A673 (cell line): Measurements from ENCODE around the gene LAMA4. TPM values are rescaled to one million over a fixed set of nuclear protein-coding genes. Genes with fewer than 3 reads are reported as not detected.

Experiments used
- BruUV-seq: library from RNA; stranded (reverse); fragments of 400-500 nt; replicated peaks from 2 replicates; lab custom pipeline; 2021; lab: Mats Ljungman, UMichigan
- CTCF ChIA-PET: fragments of 300-600 bp; sonication (Branson Sonifier 250); formaldehyde crosslinking; loops from one replicate; lab custom pipeline; 2022; ENCODE audit warnings: antibody characterized with exemption; lab: Charles Lee
- POLR2A ChIA-PET: fragments of 300-600 bp; sonication (Branson Sonifier 250); formaldehyde crosslinking; loops from one replicate; lab custom pipeline; 2022; ENCODE audit warnings: antibody characterized with exemption; ENCODE audit not compliant: low non-redundant PET; lab: Charles Lee
- DNase-seq: peaks from one replicate; pipeline ENCODE4 v3.0.0-alpha.2; 2015; ENCODE audit warnings: low spot score
- H3K27ac ChIP-seq: fragments of 200-600 bp; sonication (generic); 2 replicates; pipeline ENCODE4 v1.5.1; 2016; ENCODE audit warnings: mixed run types, low read depth, mild to moderate bottlenecking, mixed read lengths, antibody characterized with exemption, low read length; ENCODE audit not compliant: poor library complexity, severe bottlenecking
- H3K27me3 ChIP-seq: fragments of 200-600 bp; sonication (generic); replicated peaks from 2 replicates; pipeline ENCODE4 v1.6.1; 2017; ENCODE audit warnings: mixed run types, low read depth, mild to moderate bottlenecking, mixed read lengths, antibody characterized with exemption, low read length; ENCODE audit not compliant: insufficient read depth, poor library complexity
- H3K36me3 ChIP-seq: fragments of 200-600 bp; sonication (generic); 2 replicates; pipeline ENCODE4 v1.6.1; 2016; ENCODE audit warnings: mixed run types, mild to moderate bottlenecking, mixed read lengths, antibody characterized with exemption, low read length; ENCODE audit not compliant: insufficient read depth, poor library complexity, severe bottlenecking
- H3K4me1 ChIP-seq: fragments of 200-600 bp; sonication (generic); 2 replicates; pipeline ENCODE4 v1.6.1; 2017; ENCODE audit warnings: mixed run types, mild to moderate bottlenecking, mixed read lengths, antibody characterized with exemption, low read length; ENCODE audit not compliant: insufficient read depth, poor library complexity, severe bottlenecking
- H3K4me3 ChIP-seq: fragments of 200-600 bp; sonication (generic); 2 replicates; pipeline ENCODE4 v1.5.1; 2016; ENCODE audit warnings: low read depth, mixed run types, mild to moderate bottlenecking, mixed read lengths, low read length; ENCODE audit not compliant: poor library complexity, severe bottlenecking
- H3K9me3 ChIP-seq: fragments of 200-600 bp; sonication (generic); 2 replicates; pipeline ENCODE4 v1.6.1; 2016; ENCODE audit warnings: mixed run types, low read depth, mild to moderate bottlenecking, mixed read lengths, antibody characterized with exemption, low read length; ENCODE audit not compliant: poor library complexity, severe bottlenecking
- EZH2 ChIP-seq: fragments of 200-600 bp; sonication (generic); IDR thresholded peaks from 2 replicates; pipeline ENCODE4 v1.6.1; 2017; ENCODE audit warnings: borderline replicate concordance, low read depth, mild to moderate bottlenecking, mixed read lengths, antibody characterized with exemption, low read length; ENCODE audit not compliant: poor library complexity, severe bottlenecking
- intact Hi-C: fragments of 100-400 bp; cut with micrococcal nuclease; formaldehyde crosslinking; loops from one replicate; pipeline ENCODE4 v1.10.0; 2022; ENCODE audit not compliant: unreplicated experiment
- total RNA-seq: library from RNA; stranded (reverse); gene quantifications from 2 replicates; pipeline ENCODE4 v1.2.3, GENCODE V29; 2021
- TF ChIP-seq, protein P1 (sequence below): fragments of 300-800, 200-600 bp; sonication (generic); conservative IDR thresholded peaks from 2 replicates; pipeline ENCODE4 v1.5.1; 2017; ENCODE audit warnings: low read depth, mild to moderate bottlenecking, antibody characterized with exemption, low read length, moderate library complexity, mixed read lengths

Gene LAMA4
- total RNA-seq, 1 experiment from 2014 or later: 1.2 TPM

DNA sequence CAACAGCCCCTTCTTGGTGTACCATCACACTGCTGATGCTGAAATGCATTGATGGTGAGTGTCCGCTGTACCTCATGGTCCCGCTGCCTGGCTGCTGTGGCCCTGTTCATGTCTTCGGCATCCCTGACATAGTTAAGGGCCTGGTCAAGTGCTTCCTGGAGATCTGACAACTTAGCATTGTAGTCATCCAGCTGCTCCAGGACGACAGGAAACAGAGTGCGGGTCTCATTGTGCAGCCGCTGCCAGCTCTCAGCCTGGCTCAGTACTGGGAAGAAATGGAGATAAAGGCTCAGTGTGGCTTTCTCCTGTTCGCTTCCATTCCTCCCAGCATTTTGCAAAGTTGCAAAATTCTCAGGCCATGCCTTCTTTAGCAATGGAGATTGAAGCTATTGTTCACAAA, 81.8 kb downstream of the LAMA4 start:
- ChIA-PET POLR2A (interaction anchor here (0.6 kb wide), 1 partner anchor 406 kb away, joined by 3 read pairs; no protein-coding TSS in a partner anchor), CTCF (interaction anchor here (1.2 to 1.4 kb wide), 2 partner anchors 8 to 9 kb away, joined by 3 to 7 read pairs; no protein-coding TSS in a partner anchor)
- H3K27ac ChIP-seq: no peak overlapping the region
- no TSS peak for BruUV-seq
- intact Hi-C loops: no loop called here
- TF ChIP-seq, protein P1, sequence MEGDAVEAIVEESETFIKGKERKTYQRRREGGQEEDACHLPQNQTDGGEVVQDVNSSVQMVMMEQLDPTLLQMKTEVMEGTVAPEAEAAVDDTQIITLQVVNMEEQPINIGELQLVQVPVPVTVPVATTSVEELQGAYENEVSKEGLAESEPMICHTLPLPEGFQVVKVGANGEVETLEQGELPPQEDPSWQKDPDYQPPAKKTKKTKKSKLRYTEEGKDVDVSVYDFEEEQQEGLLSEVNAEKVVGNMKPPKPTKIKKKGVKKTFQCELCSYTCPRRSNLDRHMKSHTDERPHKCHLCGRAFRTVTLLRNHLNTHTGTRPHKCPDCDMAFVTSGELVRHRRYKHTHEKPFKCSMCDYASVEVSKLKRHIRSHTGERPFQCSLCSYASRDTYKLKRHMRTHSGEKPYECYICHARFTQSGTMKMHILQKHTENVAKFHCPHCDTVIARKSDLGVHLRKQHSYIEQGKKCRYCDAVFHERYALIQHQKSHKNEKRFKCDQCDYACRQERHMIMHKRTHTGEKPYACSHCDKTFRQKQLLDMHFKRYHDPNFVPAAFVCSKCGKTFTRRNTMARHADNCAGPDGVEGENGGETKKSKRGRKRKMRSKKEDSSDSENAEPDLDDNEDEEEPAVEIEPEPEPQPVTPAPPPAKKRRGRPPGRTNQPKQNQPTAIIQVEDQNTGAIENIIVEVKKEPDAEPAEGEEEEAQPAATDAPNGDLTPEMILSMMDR: no peak
- no peak for TF ChIP-seq EZH2
- H3K4me3 ChIP-seq: no peak overlapping the region
- H3K27me3 ChIP-seq: peaks cover 26% of the 10 kb centered on the region
- H3K36me3 ChIP-seq: no peaks in the 10 kb centered on the region
- H3K4me1 ChIP-seq: no peaks in the 10 kb centered on the region
- no peaks in the 10 kb centered on the region for H3K9me3 ChIP-seq
- DNase-seq: no peak

DNA sequence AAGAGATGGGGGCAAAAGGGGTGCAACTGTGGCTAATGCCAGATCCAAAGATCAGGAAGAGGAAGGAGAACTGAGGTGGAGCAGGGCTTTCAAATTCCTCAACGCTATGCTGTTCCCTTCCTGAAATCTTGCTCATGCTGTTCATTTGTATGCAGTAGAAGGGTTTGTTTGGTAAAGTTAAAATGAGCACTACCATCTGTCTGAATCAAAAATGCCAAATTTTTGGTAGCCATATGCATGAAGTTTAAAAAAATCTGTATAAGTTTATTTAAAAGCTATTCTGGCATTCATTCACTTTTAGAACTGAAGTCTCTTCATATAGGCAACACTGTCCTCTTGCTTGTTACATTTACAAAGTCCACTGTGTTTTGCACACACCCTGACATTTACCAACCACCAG, 84.8 kb downstream of the LAMA4 start:
- no TSS peak for BruUV-seq
- H3K27ac ChIP-seq: no peak overlapping the region
- intact Hi-C loops: no loop called here
- no peaks in the 10 kb centered on the region for H3K9me3 ChIP-seq
- DNase-seq: no peak
- H3K36me3 ChIP-seq: no peaks in the 10 kb centered on the region
- ChIA-PET POLR2A (no interaction called here), CTCF (no interaction called here)
- no peak overlapping the region for H3K4me3 ChIP-seq
- TF ChIP-seq EZH2: no peak
- TF ChIP-seq, protein P1: no peak
- H3K4me1 ChIP-seq: no peaks in the 10 kb centered on the region
- peaks cover 41% of the 10 kb centered on the region for H3K27me3 ChIP-seq

DNA sequence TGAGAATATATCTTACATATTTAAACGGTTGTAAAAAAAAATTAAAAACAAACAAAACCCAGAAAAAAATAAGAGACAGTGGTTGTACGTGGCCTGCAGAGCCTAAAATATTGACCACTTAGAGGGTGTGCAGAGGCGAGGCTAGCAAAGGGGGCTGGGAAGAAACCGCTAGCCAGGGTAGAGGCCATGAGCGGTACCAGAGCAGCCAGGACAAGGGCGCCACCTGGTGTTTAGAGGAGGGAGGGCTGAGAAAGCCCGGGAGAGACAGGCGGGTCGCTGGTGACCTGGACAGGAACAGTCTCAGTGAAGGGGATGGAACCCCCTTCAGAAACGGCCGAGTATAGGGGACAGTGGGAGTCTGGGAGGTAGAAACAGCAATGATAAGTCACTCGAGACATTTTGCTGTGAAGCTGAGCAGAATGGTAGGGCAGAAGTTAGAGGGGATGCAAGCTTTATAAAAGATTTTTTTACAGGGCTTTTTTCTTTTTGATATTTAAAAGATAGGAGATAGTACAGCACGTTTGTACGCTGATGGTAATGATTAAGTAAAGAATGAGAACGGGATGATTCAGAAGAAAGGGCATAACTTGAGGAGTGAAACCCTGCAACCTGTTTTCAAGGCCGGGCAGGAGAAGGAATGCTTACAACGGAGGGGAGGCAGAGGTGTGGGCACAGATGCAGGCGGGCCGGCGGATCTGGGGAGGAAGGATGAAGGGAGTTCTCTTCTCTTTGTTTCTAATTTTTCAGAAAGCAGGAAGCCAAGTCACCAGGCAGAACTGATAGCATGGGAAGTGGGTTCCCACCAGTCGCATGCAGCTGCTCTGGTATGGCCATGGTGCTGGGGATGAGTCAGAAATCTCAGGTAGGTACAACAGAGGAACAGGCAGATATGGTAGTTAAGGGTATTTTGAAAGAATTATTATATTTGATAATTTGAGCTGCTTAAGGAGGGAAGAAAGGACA, 90.8 kb downstream of the LAMA4 start:
- Histone ChIP-seq H3K27ac (no peak overlapping the region), H3K27me3 (peaks cover 23% of the 10 kb centered on the region), H3K36me3 (no peaks in the 10 kb centered on the region), H3K4me3 (no peak overlapping the region), H3K9me3 (no peaks in the 10 kb centered on the region), H3K4me1 (no peaks in the 10 kb centered on the region)
- TF ChIP-seq, protein P1: peak; percentile 95
- TF ChIP-seq EZH2: no peak
- intact Hi-C loops: loop anchor here (2.0 to 5.0 kb wide), 2 partner anchors 77 to 451 kb away; partner anchors contain the start of genes FAM229B and TUBE1
- no TSS peak for BruUV-seq
- ChIA-PET CTCF (interaction anchor here (0.6 to 1.5 kb wide), 6 partner anchors 10 to 1117 kb away, joined by 3 to 14 read pairs (median 3); partner anchors contain the start of genes FAM229B and TUBE1), POLR2A (no interaction called here)
- DNase-seq: peak; percentile 69
